22Rv1 (cell line): ENCODE measurements around the gene NPNT.

Experiments used
- ZFX ChIP-seq: fragments of 450-650 bp; IDR thresholded peaks from 2 replicates; pipeline ENCODE4 v1.6.1; 2017; ENCODE audit warnings: antibody characterized with exemption, borderline replicate concordance
- TF ChIP-seq, protein P1 (sequence below): fragments of 450-650 bp; IDR thresholded peaks from 2 replicates; pipeline ENCODE4 v1.5.1; 2017; ENCODE audit warnings: mild to moderate bottlenecking

GRCh38 chr4:105933083-105933482 is 37.8 kb downstream of the NPNT start:
- TF ChIP-seq, protein P1, sequence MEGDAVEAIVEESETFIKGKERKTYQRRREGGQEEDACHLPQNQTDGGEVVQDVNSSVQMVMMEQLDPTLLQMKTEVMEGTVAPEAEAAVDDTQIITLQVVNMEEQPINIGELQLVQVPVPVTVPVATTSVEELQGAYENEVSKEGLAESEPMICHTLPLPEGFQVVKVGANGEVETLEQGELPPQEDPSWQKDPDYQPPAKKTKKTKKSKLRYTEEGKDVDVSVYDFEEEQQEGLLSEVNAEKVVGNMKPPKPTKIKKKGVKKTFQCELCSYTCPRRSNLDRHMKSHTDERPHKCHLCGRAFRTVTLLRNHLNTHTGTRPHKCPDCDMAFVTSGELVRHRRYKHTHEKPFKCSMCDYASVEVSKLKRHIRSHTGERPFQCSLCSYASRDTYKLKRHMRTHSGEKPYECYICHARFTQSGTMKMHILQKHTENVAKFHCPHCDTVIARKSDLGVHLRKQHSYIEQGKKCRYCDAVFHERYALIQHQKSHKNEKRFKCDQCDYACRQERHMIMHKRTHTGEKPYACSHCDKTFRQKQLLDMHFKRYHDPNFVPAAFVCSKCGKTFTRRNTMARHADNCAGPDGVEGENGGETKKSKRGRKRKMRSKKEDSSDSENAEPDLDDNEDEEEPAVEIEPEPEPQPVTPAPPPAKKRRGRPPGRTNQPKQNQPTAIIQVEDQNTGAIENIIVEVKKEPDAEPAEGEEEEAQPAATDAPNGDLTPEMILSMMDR, result no peak
- TF ChIP-seq ZFX, result no peak
